HG02678 (cell line): ENCODE measurements around the gene ARHGAP26.
"Not testable (repeated sequence)": the region's sequence is repeated elsewhere in the genome, so short reads cannot be mapped to it uniquely, and the experiment has no call there.

ENCODE experiments used
- ATAC-seq: cut with Tn5 transposase; IDR thresholded peaks from one replicate; pipeline ENCODE4 v1.9.1; 2021; ENCODE audit warnings: mild to moderate bottlenecking, moderate library complexity; ENCODE audit not compliant: unreplicated experiment

ARHGAP26 gene

GRCh38 chr5:143101725-143102386, 331.7 kb downstream of the ARHGAP26 start:
- ATAC-seq, result no peak

GRCh38 chr5:143102411-143102810, 332.2 kb downstream of the ARHGAP26 start:
- ATAC-seq, result no peak

GRCh38 chr5:143105216-143105905, 335.2 kb downstream of the ARHGAP26 start:
- no peak for ATAC-seq

- no peak for ATAC-seq
Measured at GRCh38 chr5:143106174-143106573, 336.0 kb downstream of the ARHGAP26 start.

- no peak for ATAC-seq
Measured at GRCh38 chr5:143108498-143109128, 338.4 kb downstream of the ARHGAP26 start.

- no peak for ATAC-seq
Measured at GRCh38 chr5:143110591-143110990, 340.4 kb downstream of the ARHGAP26 start.

GRCh38 chr5:143111799-143112198, 341.6 kb downstream of the ARHGAP26 start:
- ATAC-seq, result no peak

- peak; percentile 11 for ATAC-seq
Measured at GRCh38 chr5:143113461-143113860, 343.3 kb downstream of the ARHGAP26 start.

- peak; percentile 48 for ATAC-seq
Measured at GRCh38 chr5:143114481-143114880, 344.3 kb downstream of the ARHGAP26 start.

- ATAC-seq, result no peak
Measured at GRCh38 chr5:143115381-143115780, 345.2 kb downstream of the ARHGAP26 start.

- ATAC-seq, result no peak
Measured at GRCh38 chr5:143116814-143117213, 346.6 kb downstream of the ARHGAP26 start.

- ATAC-seq, result no peak
Measured at GRCh38 chr5:143117821-143118220, 347.6 kb downstream of the ARHGAP26 start.

- no peak for ATAC-seq
Measured at GRCh38 chr5:143118222-143118621, 348.0 kb downstream of the ARHGAP26 start.

GRCh38 chr5:143118818-143119217, 348.6 kb downstream of the ARHGAP26 start:
- not testable (repeated sequence) for ATAC-seq

GRCh38 chr5:143119291-143119769, 349.2 kb downstream of the ARHGAP26 start:
- peak; percentile 79 for ATAC-seq

- ATAC-seq, result no peak
Measured at GRCh38 chr5:143119881-143120341, 349.7 kb downstream of the ARHGAP26 start.

- no peak for ATAC-seq
Measured at GRCh38 chr5:143120460-143121134, 350.4 kb downstream of the ARHGAP26 start.

GRCh38 chr5:143121135-143121475, 350.9 kb downstream of the ARHGAP26 start:
- no peak for ATAC-seq

GRCh38 chr5:143124593-143124992, 354.4 kb downstream of the ARHGAP26 start:
- peak; percentile 54 for ATAC-seq

GRCh38 chr5:143126174-143127019, 356.2 kb downstream of the ARHGAP26 start:
- ATAC-seq, result no peak
